ENCODE results near the gene PREPL. TPM values are rescaled to one million over a fixed set of nuclear protein-coding genes. Genes with fewer than 3 reads are reported as not detected.

Gene PREPL
- total and polyA plus RNA-seq, 2 donors (not counting 1 experiment from before 2014, with no cell fraction given): 5.5 to 34.0 TPM

DNA sequence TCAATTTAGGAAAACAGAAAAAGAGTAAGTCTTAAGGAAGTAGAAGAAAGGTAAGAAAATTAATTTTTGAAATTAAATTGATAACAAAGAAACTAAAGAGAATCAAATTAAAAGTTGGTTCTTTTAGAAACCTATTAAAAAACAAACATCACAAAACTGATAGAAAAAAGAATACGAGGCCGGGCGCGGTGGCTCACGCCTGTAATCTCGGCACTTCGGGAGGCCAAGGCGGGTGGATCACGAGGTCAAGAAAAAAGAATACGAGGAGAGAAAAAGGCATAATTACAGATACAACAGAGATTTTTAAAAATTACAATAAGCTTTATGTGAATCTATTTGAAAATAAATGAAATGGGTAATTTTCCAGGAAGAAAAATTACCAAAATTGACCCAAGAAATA, 11.8 kb downstream of the PREPL start:
- Histone ChIP-seq H3K4me3 (ENCODE audit: control extremely low read depth in 1 of 5, extremely low read depth in 1 of 5, insufficient read depth in 1 of 5, low read depth in 2 of 5, low read length in 4 of 5) (no peak overlapping the region), H3K79me2 (ENCODE audit: control insufficient read depth, insufficient read depth, low read length) (peaks cover 19% of the 10 kb centered on the region), H2AFZ (ENCODE audit: insufficient read depth, low read depth, low read length, poor library complexity, severe bottlenecking) (no peak overlapping the region), H3K27me3 (replicated peaks in 1 of 4; ENCODE audit: control extremely low read depth in 1 of 4, control insufficient read depth in 3 of 4, insufficient read depth in 4 of 4, low read length in 3 of 4) (no peaks in the 10 kb centered on the region), H3K4me1 (ENCODE audit: control insufficient read depth in 2 of 2, insufficient read depth in 2 of 2, low read length in 2 of 2) (no peaks in the 10 kb centered on the region), H3K9me3 (ENCODE audit: control extremely low read depth in 1 of 3, control insufficient read depth in 2 of 3, insufficient read depth in 1 of 3, low read length in 2 of 3) (no peaks in the 10 kb centered on the region), H3K36me3 (replicated peaks in 1 of 2; ENCODE audit: control extremely low read depth in 1 of 2, control insufficient read depth in 1 of 2, extremely low read depth in 1 of 2, insufficient read depth in 2 of 2, low read length in 1 of 2) (peaks cover 0 to 6% of the 10 kb centered on the region in 2 experiments), H3K27ac (ENCODE audit: low read length in 2 of 2) (no peak overlapping the region), H3K4me2 (replicated peaks; ENCODE audit: low read depth, low read length, poor library complexity, severe bottlenecking) (no peak overlapping the region), H4K20me1 (ENCODE audit: control insufficient read depth, insufficient read depth, low read length, poor library complexity, severe bottlenecking) (peaks cover 15% of the 10 kb centered on the region), H3K9ac (ENCODE audit: low read length) (no peak overlapping the region)
- no CpG with 5 or more reads among the region's 10 CpGs for WGBS (ENCODE audit: insufficient coverage)
- ChIA-PET POLR2A (no interaction called here), CTCF (no interaction called here)
- no peak overlapping the region for H3K4me3 Mint-ChIP-seq
- DNase-seq: no peak
- H3K9me3 Mint-ChIP-seq (ENCODE audit: insufficient read depth): no peaks in the 10 kb centered on the region
- intact Hi-C loops (cut with micrococcal nuclease): loop anchor here (10.0 kb wide), 1 partner anchor 105 kb away; no protein-coding TSS in a partner anchor
- ATAC-seq (ENCODE audit: low read depth): no peak
- H3K27ac Mint-ChIP-seq: no peak overlapping the region
- TF ChIP-seq, protein P1, sequence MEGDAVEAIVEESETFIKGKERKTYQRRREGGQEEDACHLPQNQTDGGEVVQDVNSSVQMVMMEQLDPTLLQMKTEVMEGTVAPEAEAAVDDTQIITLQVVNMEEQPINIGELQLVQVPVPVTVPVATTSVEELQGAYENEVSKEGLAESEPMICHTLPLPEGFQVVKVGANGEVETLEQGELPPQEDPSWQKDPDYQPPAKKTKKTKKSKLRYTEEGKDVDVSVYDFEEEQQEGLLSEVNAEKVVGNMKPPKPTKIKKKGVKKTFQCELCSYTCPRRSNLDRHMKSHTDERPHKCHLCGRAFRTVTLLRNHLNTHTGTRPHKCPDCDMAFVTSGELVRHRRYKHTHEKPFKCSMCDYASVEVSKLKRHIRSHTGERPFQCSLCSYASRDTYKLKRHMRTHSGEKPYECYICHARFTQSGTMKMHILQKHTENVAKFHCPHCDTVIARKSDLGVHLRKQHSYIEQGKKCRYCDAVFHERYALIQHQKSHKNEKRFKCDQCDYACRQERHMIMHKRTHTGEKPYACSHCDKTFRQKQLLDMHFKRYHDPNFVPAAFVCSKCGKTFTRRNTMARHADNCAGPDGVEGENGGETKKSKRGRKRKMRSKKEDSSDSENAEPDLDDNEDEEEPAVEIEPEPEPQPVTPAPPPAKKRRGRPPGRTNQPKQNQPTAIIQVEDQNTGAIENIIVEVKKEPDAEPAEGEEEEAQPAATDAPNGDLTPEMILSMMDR (IDR thresholded peaks at IDR 0.05): no peak
- no peak for TF ChIP-seq EZH2 (IDR thresholded peaks at IDR 0.05; ENCODE audit: borderline replicate concordance, insufficient read depth, low read depth, low read length, poor library complexity, severe bottlenecking)
- no peaks in the 10 kb centered on the region for H3K27me3 Mint-ChIP-seq
- H3K4me1 Mint-ChIP-seq: peaks cover 6% of the 10 kb centered on the region

DNA sequence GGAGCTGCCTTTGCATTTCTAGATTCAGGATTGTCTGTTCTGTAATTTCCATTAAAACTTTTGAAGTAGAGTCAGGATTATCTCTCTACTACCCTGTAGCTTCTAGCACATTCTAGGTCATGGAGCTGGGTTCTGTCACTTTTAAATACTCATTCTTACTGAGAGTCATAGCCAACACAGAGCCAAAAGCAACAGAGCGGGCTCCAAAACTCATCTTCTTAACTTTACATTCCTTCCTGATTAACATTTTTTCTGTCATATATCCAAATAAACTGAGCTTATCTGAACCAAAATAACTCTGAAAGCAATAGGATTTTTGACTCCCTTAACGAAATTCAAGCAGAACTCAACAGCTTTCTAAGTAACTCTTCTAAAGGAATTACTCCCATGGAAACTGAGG, 12.9 kb downstream of the PREPL start:
- no peaks in the 10 kb centered on the region for H3K4me1 ChIP-seq (ENCODE audit: control insufficient read depth in 2 of 2, insufficient read depth in 2 of 2, low read length in 2 of 2)
- no peaks in the 10 kb centered on the region for H3K27me3 ChIP-seq (replicated peaks in 1 of 4; ENCODE audit: control extremely low read depth in 1 of 4, control insufficient read depth in 3 of 4, insufficient read depth in 4 of 4, low read length in 3 of 4)
- 100% methylated on average over 1 of the region's 2 CpGs for WGBS (ENCODE audit: insufficient coverage)
- ATAC-seq (ENCODE audit: low read depth) (no peak), DNase-seq (no peak)
- ChIA-PET POLR2A (no interaction called here), CTCF (interaction anchor here (0.7 kb wide), 1 partner anchor 11 kb away, joined by 3 read pairs; no protein-coding TSS in a partner anchor)
- no peak overlapping the region for H2AFZ ChIP-seq (ENCODE audit: insufficient read depth, low read depth, low read length, poor library complexity, severe bottlenecking)
- no peaks in the 10 kb centered on the region for H3K9me3 ChIP-seq (ENCODE audit: control extremely low read depth in 1 of 3, control insufficient read depth in 2 of 3, insufficient read depth in 1 of 3, low read length in 2 of 3)
- TF ChIP-seq EZH2 (IDR thresholded peaks at IDR 0.05; ENCODE audit: borderline replicate concordance, insufficient read depth, low read depth, low read length, poor library complexity, severe bottlenecking): no peak
- TF ChIP-seq, protein P1 (IDR thresholded peaks at IDR 0.05): no peak
- H3K27me3 Mint-ChIP-seq: no peaks in the 10 kb centered on the region
- H4K20me1 ChIP-seq (ENCODE audit: control insufficient read depth, insufficient read depth, low read length, poor library complexity, severe bottlenecking): peaks cover 9% of the 10 kb centered on the region
- H3K27ac Mint-ChIP-seq: no peak overlapping the region
- peaks cover 0 to 7% of the 10 kb centered on the region in 2 experiments for H3K36me3 ChIP-seq (replicated peaks in 1 of 2; ENCODE audit: control extremely low read depth in 1 of 2, control insufficient read depth in 1 of 2, extremely low read depth in 1 of 2, insufficient read depth in 2 of 2, low read length in 1 of 2)
- peaks cover 12% of the 10 kb centered on the region for H3K79me2 ChIP-seq (ENCODE audit: control insufficient read depth, insufficient read depth, low read length)
- no peaks in the 10 kb centered on the region for H3K9me3 Mint-ChIP-seq (ENCODE audit: insufficient read depth)
- intact Hi-C loops (cut with micrococcal nuclease): loop anchor here (10.0 kb wide), 1 partner anchor 104 kb away; no protein-coding TSS in a partner anchor
- no peak overlapping the region for H3K4me3 Mint-ChIP-seq
- no peak overlapping the region for H3K27ac ChIP-seq (ENCODE audit: low read length in 2 of 2)
- no peak overlapping the region for H3K4me3 ChIP-seq (ENCODE audit: control extremely low read depth in 1 of 5, extremely low read depth in 1 of 5, insufficient read depth in 1 of 5, low read depth in 2 of 5, low read length in 4 of 5)
- H3K4me2 ChIP-seq (replicated peaks; ENCODE audit: low read depth, low read length, poor library complexity, severe bottlenecking): no peak overlapping the region
- H3K9ac ChIP-seq (ENCODE audit: low read length): no peak overlapping the region
- H3K4me1 Mint-ChIP-seq: peaks cover 6% of the 10 kb centered on the region

Measured in B cell (primary cell).